ENCODE measurements around the gene DEPP1.

The DEPP1 gene

GRCh38 chr10:44933451-44934321 lies 44.9 kb downstream of the DEPP1 start:
- in situ Hi-C loops (cut with HindIII; ENCODE audit: low pct_unique_long_range_greater_than_20kb, low sequenced_read_pairs), result no loop called here
- DNase-seq (ENCODE audit: low read depth in 1 of 2, low spot score in 1 of 2), result no peak

DNA sequence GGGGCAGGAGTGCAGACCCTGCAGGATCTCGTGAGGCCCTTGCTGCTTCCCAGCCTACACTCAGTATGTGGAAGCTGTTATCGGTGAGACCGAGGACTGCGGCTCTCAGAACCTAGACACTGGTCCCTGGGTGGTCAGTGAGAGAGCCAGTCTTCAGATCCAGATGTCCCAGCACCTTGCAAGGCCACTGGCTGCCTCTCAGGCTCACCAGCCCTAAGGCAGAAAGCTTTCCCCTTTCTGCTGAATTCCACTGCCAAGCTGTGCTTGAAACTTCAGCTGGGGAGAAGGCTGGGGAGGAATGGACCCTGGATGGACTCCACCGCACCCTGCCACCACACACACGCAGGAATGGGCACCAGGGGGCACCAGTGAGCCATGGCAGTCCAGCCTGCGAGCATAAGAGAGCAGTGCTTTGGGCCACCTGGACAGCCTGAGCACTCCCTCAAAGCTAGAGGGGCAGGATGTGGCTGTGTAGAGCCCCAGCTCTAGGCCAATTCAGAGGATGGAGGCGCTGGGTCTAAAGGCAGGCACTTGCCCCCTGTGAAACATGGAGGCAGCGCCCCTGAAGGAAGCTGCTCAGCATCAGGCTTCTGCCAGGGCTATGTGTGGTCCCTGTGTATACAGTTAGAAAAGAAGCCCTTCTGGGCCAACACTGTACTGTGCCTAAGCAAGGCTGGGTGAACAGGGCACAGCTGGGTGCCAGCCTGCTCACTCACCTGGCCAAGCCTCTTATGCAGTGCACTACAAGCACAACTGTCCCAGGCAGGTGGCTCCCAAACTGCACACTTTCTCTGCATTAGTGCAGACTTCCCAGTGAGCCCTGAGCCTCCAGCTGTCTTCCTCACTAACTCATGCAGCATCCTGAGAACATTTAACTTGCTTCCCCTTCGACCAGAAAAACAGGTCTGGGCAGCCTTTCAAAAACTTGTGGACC lies 45.8 kb downstream of the DEPP1 start:
- TF ChIP-seq JUND (IDR thresholded peaks at IDR 0.05; ENCODE audit: low read depth), result no peak
- in situ Hi-C loops (cut with HindIII; ENCODE audit: low pct_unique_long_range_greater_than_20kb, low sequenced_read_pairs), result no loop called here
- DNase-seq (ENCODE audit: low read depth in 1 of 2, low spot score in 1 of 2), result peak; percentile 39 to 84

More at GRCh38 chr10:44933451-44934321, 44.9 kb downstream of the DEPP1 start:
- no peak for TF ChIP-seq JUND (IDR thresholded peaks at IDR 0.05; ENCODE audit: low read depth)

- DNase-seq (ENCODE audit: low read depth in 1 of 2, low spot score in 1 of 2), result no peak
- in situ Hi-C loops (cut with HindIII; ENCODE audit: low pct_unique_long_range_greater_than_20kb, low sequenced_read_pairs), result no loop called here
- TF ChIP-seq JUND (IDR thresholded peaks at IDR 0.05; ENCODE audit: low read depth), result no peak
Observed at GRCh38 chr10:44931621-44932516, 46.7 kb downstream of the DEPP1 start.

DNA sequence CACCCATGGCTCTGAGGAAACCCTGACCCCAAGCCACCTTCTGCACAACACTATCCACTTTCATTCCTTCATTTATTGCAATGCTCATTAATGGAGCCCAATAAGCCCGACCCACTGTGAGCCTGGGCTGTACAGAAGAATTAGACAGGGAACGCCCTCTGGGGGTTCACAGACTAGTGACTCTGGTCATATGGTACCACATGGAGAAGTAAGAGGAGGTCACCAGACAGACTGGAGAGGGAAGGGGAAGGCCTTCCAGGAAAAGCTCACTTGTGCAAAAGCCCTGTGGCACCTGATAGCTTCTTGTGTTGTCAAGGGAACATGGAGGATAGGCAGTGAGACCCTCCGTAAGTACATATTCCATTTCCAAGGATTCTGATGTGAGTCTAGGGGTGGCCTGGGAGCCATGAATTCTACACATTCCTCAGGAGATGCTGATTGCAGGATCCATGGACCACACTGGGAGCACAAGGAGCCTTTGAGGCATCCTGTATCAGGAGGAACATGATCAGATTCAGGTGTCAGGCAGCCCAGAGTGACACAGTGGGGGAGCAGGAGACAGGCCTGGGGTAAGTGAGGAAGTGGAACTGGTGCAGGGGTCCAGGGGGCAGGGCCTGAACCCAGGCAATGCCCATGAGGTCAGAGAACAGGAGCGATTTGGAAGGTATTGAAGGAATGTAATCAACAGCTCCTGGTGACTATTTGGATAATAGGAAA lies 47.5 kb downstream of the DEPP1 start:
- in situ Hi-C loops (cut with HindIII; ENCODE audit: low pct_unique_long_range_greater_than_20kb, low sequenced_read_pairs), result no loop called here
- DNase-seq (ENCODE audit: low read depth in 1 of 2, low spot score in 1 of 2), result no peak
- TF ChIP-seq JUND (IDR thresholded peaks at IDR 0.05; ENCODE audit: low read depth), result no peak

- in situ Hi-C loops (cut with HindIII; ENCODE audit: low pct_unique_long_range_greater_than_20kb, low sequenced_read_pairs), result no loop called here
- no peak for DNase-seq (ENCODE audit: low read depth in 1 of 2, low spot score in 1 of 2)
- no peak for TF ChIP-seq JUND (IDR thresholded peaks at IDR 0.05; ENCODE audit: low read depth)
Observed at GRCh38 chr10:44929356-44930255, 49.0 kb downstream of the DEPP1 start.

- no peak for DNase-seq (ENCODE audit: low read depth in 1 of 2, low spot score in 1 of 2)
- no peak for TF ChIP-seq JUND (IDR thresholded peaks at IDR 0.05; ENCODE audit: low read depth)
- in situ Hi-C loops (cut with HindIII; ENCODE audit: low pct_unique_long_range_greater_than_20kb, low sequenced_read_pairs), result no loop called here
Observed at GRCh38 chr10:44928462-44928861, 50.1 kb downstream of the DEPP1 start.

GRCh38 chr10:44927352-44927751 lies 51.3 kb downstream of the DEPP1 start:
- in situ Hi-C loops (cut with HindIII; ENCODE audit: low pct_unique_long_range_greater_than_20kb, low sequenced_read_pairs), result no loop called here
- DNase-seq (ENCODE audit: low read depth in 1 of 2, low spot score in 1 of 2), result no peak
- no peak for TF ChIP-seq JUND (IDR thresholded peaks at IDR 0.05; ENCODE audit: low read depth)

DNA sequence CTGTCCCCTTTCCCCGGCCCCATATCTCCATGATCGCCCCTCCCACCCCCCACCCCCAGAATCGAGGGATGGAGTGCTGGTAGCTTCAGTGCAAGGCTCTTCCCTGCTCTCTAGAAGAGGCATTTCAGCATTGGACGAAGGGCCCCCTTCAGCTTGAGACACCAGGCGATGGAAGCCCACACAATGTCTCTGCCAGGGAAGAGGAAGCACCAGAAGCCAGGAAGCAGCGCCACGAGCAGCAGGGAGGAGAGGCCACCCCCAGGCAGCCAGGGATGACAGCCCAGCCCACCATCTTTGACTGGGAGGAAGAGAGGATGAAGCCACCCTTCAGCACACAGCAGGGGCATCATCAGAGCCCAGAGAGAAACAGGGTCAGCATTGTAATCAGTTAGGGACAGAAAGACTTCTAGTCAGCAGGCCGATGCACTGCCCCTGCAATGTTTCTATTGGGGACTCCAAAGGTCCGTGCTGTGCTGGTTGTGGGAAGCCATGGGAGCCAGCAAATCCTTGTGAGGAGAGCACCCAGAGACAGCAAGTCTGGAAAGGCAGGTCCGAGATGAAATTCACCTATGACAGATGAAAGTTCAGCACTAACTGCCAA lies 51.8 kb downstream of the DEPP1 start:
- in situ Hi-C loops (cut with HindIII; ENCODE audit: low pct_unique_long_range_greater_than_20kb, low sequenced_read_pairs), result no loop called here
- TF ChIP-seq JUND (IDR thresholded peaks at IDR 0.05; ENCODE audit: low read depth), result no peak
- no peak for DNase-seq (ENCODE audit: low read depth in 1 of 2, low spot score in 1 of 2)
